Common myeloid progenitor, CD34-positive (primary cell): ENCODE results near the gene HIP1.

Experiments
- CTCF ChIA-PET: fragments of 350-600 bp; sonication (Branson Sonifier 250); formaldehyde crosslinking; loops from one replicate; lab custom pipeline; 2021; ENCODE audit warnings: antibody characterized with exemption; lab: Charles Lee
- POLR2A ChIA-PET: fragments of 350-600 bp; sonication (Branson Sonifier 250); formaldehyde crosslinking; loops from one replicate; lab custom pipeline; 2021; ENCODE audit warnings: antibody characterized with exemption; lab: Charles Lee
- DNase-seq, 3 donors: peaks; one replicate each; pipeline versions ENCODE4 v3.0.0 to v3.0.0-alpha.2; 2013
- H3K27ac ChIP-seq, 2 experiments: 1 replicate in 1 of 2; 2 replicates in 1 of 2; pipeline ENCODE4 v1.7.0; 2013; ENCODE audit warnings: inconsistent platforms in 2 of 2, low read length in 2 of 2, mild to moderate bottlenecking in 2 of 2, low read depth in 1 of 2, moderate library complexity in 1 of 2; ENCODE audit not compliant: severe bottlenecking in 2 of 2, insufficient read depth in 1 of 2, poor library complexity in 1 of 2
- H3K27me3 ChIP-seq, 5 experiments: replicated peaks in 2 of 5; 1 replicate in 3 of 5; 2 replicates in 2 of 5; pipeline versions ENCODE4 v1.6.1 to v1.7.0; 2013; ENCODE audit warnings: low read length in 4 of 5, mild to moderate bottlenecking in 2 of 5, moderate library complexity in 2 of 5, inconsistent platforms in 1 of 5; ENCODE audit not compliant: insufficient read depth in 5 of 5, control insufficient read depth in 4 of 5
- H3K36me3 ChIP-seq, 4 experiments: 1 replicate in 2 of 4; 2 replicates in 2 of 4; pipeline versions ENCODE4 v1.6.1 to v1.7.0; 2013; ENCODE audit warnings: low read length in 3 of 4, control low read depth in 1 of 4, mild to moderate bottlenecking in 1 of 4; ENCODE audit not compliant: control insufficient read depth in 4 of 4, insufficient read depth in 4 of 4
- H3K4me1 ChIP-seq, 4 experiments: 1 replicate in 3 of 4; 2 replicates in 1 of 4; pipeline versions ENCODE4 v1.6.1 to v1.7.1; 2013; ENCODE audit warnings: low read length in 3 of 4, mild to moderate bottlenecking in 3 of 4, control low read depth in 1 of 4, inconsistent platforms in 1 of 4, moderate library complexity in 1 of 4; ENCODE audit not compliant: control insufficient read depth in 4 of 4, insufficient read depth in 4 of 4; ENCODE audit errors: control extremely low read depth in 1 of 4
- H3K4me3 ChIP-seq, 7 experiments: 1 replicate in 4 of 7; 2 replicates in 3 of 7; pipeline versions ENCODE4 v1.5.1 to v1.7.0; 2013; ENCODE audit warnings: mild to moderate bottlenecking in 7 of 7, low read length in 6 of 7, moderate library complexity in 6 of 7, inconsistent platforms in 2 of 7, low read depth in 2 of 7, control low read depth in 1 of 7; ENCODE audit not compliant: insufficient read depth in 4 of 7, control insufficient read depth in 1 of 7; ENCODE audit errors: extremely low read depth in 1 of 7
- H3K9me3 ChIP-seq, 5 experiments: 1 replicate in 4 of 5; 2 replicates in 1 of 5; pipeline versions ENCODE4 v1.6.1 to v1.7.1; 2013; ENCODE audit warnings: low read length in 4 of 5, mild to moderate bottlenecking in 2 of 5, inconsistent platforms in 1 of 5, low read depth in 1 of 5, moderate library complexity in 1 of 5; ENCODE audit not compliant: control insufficient read depth in 4 of 5, insufficient read depth in 2 of 5; ENCODE audit errors: control extremely low read depth in 1 of 5
- WGBS: methylation state at CpG from one replicate; pipeline ENCODE4 v1.1.5; 2013; ENCODE audit not compliant: insufficient coverage; 5-methylcytosine and 5-hydroxymethylcytosine counted together

Gene HIP1

DNA sequence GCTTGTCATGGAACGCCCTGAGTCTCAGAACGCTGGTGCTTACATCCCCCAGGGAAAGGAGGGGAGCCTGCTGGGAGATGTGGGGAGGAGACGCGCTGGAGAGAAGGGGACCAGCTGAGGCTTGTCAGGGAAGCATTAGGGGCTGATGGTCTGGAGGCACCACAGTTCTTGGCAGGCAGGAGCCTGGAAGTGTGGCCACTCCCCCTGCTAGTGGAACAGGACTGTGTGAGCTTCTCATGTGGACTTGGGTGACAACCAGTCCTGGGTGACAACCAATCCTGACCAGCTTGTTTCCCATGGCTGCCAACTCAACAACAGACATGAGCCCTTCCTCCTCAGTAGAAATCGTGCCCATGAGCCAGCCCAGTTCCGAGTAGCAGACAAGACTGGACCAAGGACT lies 158.8 kb downstream of the HIP1 start:
- ChIA-PET CTCF (interaction anchor here (0.8 to 1.0 kb wide), 2 partner anchors 9 to 392 kb away, joined by 3 read pairs; no protein-coding TSS in a partner anchor), POLR2A (no interaction called here)
- 98% methylated on average over 6 of the region's 6 CpGs for WGBS
- H3K4me1 ChIP-seq: no peaks in the 10 kb centered on the region
- H3K4me3 ChIP-seq: no peak overlapping the region
- no peaks in the 10 kb centered on the region for H3K9me3 ChIP-seq
- DNase-seq: no peak
- no peak overlapping the region for H3K27ac ChIP-seq
- H3K27me3 ChIP-seq: no peaks in the 10 kb centered on the region
- peaks cover 0 to 29% (median 19%) of the 10 kb centered on the region in 4 experiments for H3K36me3 ChIP-seq

- Histone ChIP-seq H3K27ac (no peak overlapping the region), H3K4me3 (no peak overlapping the region), H3K36me3 (peaks cover 2 to 32% (median 21%) of the 10 kb centered on the region in 4 experiments), H3K27me3 (no peaks in the 10 kb centered on the region), H3K4me1 (no peaks in the 10 kb centered on the region), H3K9me3 (no peaks in the 10 kb centered on the region)
- ChIA-PET POLR2A (interaction anchor here (0.5 kb wide), 1 partner anchor 39 kb away, joined by 3 read pairs; no protein-coding TSS in a partner anchor), CTCF (interaction anchor here (1.1 kb wide), 1 partner anchor 64 kb away, joined by 3 read pairs; no protein-coding TSS in a partner anchor)
- no peak for DNase-seq
- WGBS: 97% methylated on average over 4 of the region's 7 CpGs
Measured at GRCh38 chr7:75578081-75578480, 160.7 kb downstream of the HIP1 start.

DNA sequence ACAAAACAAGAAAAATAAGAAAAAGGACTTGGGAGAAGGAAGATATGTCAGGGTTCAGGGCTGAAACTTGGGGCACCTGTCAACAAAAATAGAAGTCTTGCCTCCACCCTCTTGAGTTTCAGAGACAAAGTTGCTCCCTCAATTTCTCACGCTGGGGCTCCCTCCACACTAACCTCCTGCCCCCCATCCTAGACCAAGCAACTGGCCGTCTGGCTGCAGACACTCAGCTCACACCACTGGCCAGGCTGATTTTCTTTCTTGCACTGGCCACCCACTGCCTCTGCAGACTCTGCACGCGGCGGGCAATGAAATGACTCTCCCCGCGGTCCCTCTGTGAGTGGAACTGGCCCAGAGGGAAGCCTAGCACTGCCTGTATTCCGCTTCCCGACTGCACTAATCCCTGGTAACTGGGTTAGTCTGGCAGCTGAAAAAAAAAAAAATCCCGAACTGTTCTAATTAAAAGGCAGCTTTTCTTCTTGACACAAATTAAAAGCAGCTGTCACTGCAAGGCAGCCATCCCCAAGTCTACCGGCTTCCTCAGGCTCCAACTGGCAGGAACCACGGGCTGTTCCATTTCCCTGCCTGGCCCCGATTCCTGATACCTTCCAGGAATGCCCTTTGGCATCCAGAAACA lies 163.1 kb downstream of the HIP1 start:
- no peaks in the 10 kb centered on the region for H3K27me3 ChIP-seq
- ChIA-PET CTCF (interaction anchor here (0.8 to 1.6 kb wide), 2 partner anchors 33 to 35 kb away, joined by 3 to 4 read pairs; no protein-coding TSS in a partner anchor), POLR2A (no interaction called here)
- no peaks in the 10 kb centered on the region for H3K4me1 ChIP-seq
- no peak overlapping the region for H3K27ac ChIP-seq
- no peak overlapping the region for H3K4me3 ChIP-seq
- H3K9me3 ChIP-seq: no peaks in the 10 kb centered on the region
- peaks cover 2 to 34% (median 21%) of the 10 kb centered on the region in 4 experiments for H3K36me3 ChIP-seq
- no peak for DNase-seq
- 98% methylated on average over 12 of the region's 13 CpGs for WGBS

- no peak overlapping the region for H3K4me3 ChIP-seq
- H3K27me3 ChIP-seq: no peaks in the 10 kb centered on the region
- ChIA-PET CTCF (interaction anchor here (1.1 kb wide), 1 partner anchor 185 kb away, joined by 3 read pairs; no protein-coding TSS in a partner anchor), POLR2A (interaction anchor here (0.8 kb wide), 1 partner anchor 46 kb away, joined by 3 read pairs; no protein-coding TSS in a partner anchor)
- peaks cover 2 to 26% (median 13%) of the 10 kb centered on the region in 4 experiments for H3K36me3 ChIP-seq
- H3K9me3 ChIP-seq: no peaks in the 10 kb centered on the region
- DNase-seq: no peak
- 97% methylated on average over 13 of the region's 14 CpGs for WGBS
- no peak overlapping the region for H3K27ac ChIP-seq
- peaks cover 0 to 10% (median 9%) of the 10 kb centered on the region in 4 experiments for H3K4me1 ChIP-seq
Measured at GRCh38 chr7:75573477-75574019, 165.2 kb downstream of the HIP1 start.

- peaks cover 2 to 30% (median 14%) of the 10 kb centered on the region in 4 experiments for H3K36me3 ChIP-seq
- 94% methylated on average over 11 of the region's 11 CpGs for WGBS
- H3K4me3 ChIP-seq: no peak overlapping the region
- DNase-seq: no peak
- H3K4me1 ChIP-seq: peaks cover 0 to 10% (median 9%) of the 10 kb centered on the region in 4 experiments
- H3K27ac ChIP-seq: no peak overlapping the region
- H3K27me3 ChIP-seq: no peaks in the 10 kb centered on the region
- ChIA-PET CTCF (interaction anchor here (1.1 kb wide), 1 partner anchor 185 kb away, joined by 3 read pairs; no protein-coding TSS in a partner anchor), POLR2A (interaction anchor here (0.5 to 0.8 kb wide), 2 partner anchors 41 to 47 kb away, joined by 3 read pairs; no protein-coding TSS in a partner anchor)
- H3K9me3 ChIP-seq: no peaks in the 10 kb centered on the region
Measured at GRCh38 chr7:75572814-75573213, 165.9 kb downstream of the HIP1 start.

- peaks cover 2 to 30% (median 16%) of the 10 kb centered on the region in 4 experiments for H3K36me3 ChIP-seq
Measured at GRCh38 chr7:75572396-75572795, 166.3 kb downstream of the HIP1 start.

More at GRCh38 chr7:75572396-75572795, 166.3 kb downstream of the HIP1 start:
- DNase-seq: no peak
- CTCF ChIA-PET: interaction anchor here (1.1 kb wide), 1 partner anchor 186 kb away, joined by 3 read pairs; no protein-coding TSS in a partner anchor
- no peaks in the 10 kb centered on the region for H3K27me3 ChIP-seq
- H3K27ac ChIP-seq: no peak overlapping the region
- 98% methylated on average over 5 of the region's 5 CpGs for WGBS
- no peaks in the 10 kb centered on the region for H3K9me3 ChIP-seq
- POLR2A ChIA-PET: interaction anchor here (0.5 kb wide), 1 partner anchor 41 kb away, joined by 3 read pairs; no protein-coding TSS in a partner anchor
- no peak overlapping the region for H3K4me3 ChIP-seq
- H3K4me1 ChIP-seq: peaks cover 0 to 10% (median 9%) of the 10 kb centered on the region in 4 experiments
